NCI-H1417 treated with DMSO at 0.1 percent for 48 hours (cell line): ENCODE measurements around the gene GMPR.

Experiments
- DNase-seq: peaks from one replicate; lab custom pipeline; 2025; lab: John Stamatoyannopoulos, UW

GMPR gene

DNA sequence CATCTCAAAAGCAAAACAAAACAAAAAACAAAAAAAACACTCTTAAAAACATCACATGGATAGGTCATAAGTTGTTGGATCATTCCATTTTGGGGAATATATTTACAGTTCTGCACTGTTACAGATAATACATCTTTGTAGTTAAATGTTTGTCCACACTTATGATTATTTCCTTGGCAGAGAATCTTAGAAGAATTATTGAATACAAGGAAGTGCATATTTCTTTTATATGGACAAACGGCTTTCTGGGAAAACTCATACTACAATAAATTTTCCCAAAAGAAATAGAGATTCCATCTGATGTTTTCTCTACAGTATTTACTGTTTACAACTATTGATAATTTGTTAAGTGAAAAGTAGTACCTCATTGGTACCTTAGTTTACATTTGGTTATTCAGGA, 33.8 kb downstream of the GMPR start:
- no peak for DNase-seq

DNA sequence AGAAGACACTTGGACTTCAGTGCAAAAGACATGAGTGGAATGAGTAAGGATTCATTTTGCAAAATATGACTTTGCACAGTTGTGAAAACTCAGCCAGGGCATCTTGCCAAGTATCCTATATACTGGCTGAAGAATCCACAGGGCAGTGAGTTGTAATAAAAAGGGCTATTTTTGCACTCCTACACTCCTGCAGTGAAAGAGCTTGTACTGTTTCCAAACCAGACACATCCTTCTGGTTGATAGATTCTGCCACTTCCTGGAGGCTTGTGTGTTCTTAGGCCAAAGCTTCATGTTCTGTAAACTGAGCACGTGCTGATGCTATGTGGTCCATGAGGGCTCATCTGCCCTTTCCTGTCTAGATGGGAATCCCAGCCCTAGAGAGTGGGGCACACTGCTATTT, 34.9 kb downstream of the GMPR start:
- no peak for DNase-seq

- DNase-seq, result no peak
Measured at GRCh38 chr6:16274483-16274882, 36.1 kb downstream of the GMPR start.

DNA sequence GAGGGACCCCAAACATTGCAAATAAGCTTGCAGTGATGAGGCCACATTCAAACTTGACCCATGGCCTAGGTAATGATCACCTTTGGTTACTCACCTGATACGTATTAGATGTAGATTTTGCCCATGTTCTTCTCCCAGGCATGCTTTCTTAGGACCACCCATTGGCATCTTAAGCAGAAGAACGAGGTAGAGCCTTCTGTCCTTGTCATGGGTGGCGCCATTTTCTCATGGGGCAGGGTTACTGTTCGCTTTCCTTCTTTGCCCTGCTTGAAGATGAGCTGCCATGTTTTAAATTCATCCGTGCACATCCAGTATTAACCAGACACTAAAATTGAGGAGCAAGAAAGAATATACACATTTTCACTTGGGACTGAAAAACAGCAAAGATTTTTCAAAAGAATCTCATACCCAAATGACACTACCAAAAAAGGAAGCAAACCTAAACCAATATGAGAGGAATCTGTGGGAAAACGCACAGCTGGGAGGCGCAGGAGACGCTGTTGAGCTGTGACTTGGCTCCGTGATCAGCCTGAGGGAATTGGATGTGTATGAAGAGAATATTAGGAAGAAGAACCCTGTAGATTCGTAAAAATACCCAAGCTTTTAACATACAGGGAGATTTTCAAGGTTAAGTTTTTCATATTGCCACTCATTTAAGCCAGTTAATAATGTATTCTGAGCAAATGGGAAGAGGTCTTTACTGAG, 36.6 kb downstream of the GMPR start:
- no peak for DNase-seq

GRCh38 chr6:16277101-16277981, 39.0 kb downstream of the GMPR start:
- no peak for DNase-seq

GRCh38 chr6:16278048-16278724, 39.8 kb downstream of the GMPR start:
- no peak for DNase-seq

- no peak for DNase-seq
Measured at GRCh38 chr6:16278750-16279149, 40.4 kb downstream of the GMPR start.

- no peak for DNase-seq
Measured at GRCh38 chr6:16279243-16279642, 40.9 kb downstream of the GMPR start.

DNA sequence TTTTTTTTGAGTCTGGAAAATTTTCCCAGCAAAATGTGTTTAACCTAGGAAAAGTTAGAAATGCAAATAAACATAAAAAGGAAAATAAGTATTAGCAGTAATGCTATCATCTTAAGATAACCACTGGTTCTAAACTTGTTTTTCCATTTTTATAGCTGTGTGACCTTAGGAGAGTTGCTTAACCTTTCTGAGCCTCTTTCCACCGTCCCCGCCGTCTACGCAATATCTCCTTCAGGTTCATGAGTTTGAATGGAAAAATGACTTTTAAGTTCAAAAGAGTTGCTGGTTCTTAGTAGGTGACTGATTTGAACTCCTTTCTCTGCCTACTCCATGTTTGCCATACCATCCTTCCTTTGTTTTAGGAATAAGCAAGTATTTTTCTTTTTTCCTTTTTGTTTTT, 44.0 kb downstream of the GMPR start:
- DNase-seq, result no peak

GRCh38 chr6:16284472-16284871, 46.1 kb downstream of the GMPR start:
- no peak for DNase-seq

GRCh38 chr6:16285467-16286150, 47.2 kb downstream of the GMPR start:
- DNase-seq, result no peak

DNA sequence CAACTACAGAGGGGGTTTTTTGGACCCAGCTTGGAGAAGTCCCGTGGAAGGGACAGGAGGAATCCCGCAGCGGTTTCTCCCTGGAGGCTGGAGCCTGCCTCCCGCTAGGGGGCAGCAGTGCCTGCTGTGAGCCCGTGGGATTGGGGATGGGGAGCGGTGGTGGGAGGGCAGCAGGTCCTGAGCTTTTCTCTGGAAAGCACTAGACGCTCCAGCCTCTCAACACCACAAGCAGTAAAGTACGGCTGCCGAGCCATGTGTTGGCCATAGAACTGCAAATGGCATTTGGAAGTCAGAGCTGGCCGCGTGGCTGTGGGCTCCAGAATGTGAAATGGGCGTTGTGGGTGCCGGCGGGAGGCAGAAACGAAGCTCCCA, 47.8 kb downstream of the GMPR start:
- DNase-seq, result no peak

DNA sequence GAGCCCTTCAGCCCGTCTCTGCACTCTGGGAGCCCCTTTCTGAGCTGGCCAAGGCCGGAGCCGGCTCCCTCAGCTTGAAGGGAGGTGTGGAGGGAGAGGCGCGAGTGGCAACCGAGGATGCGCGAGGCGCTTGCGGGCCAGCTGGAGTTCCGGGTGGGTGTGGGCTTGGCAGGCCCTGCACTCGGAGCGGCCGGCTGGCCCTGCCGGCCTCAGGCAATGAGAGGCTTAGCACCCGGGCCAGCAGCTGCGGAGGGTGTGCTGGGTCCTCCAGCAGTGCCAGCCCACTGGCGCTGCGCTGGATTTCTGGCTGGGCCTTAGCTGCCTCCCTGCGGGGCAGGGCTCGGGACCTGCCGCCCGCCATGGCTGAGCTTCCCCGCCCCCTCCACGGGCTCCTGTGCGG, 49.8 kb downstream of the GMPR start:
- no peak for DNase-seq

- DNase-seq, result no peak
Measured at GRCh38 chr6:16291739-16292138, 53.4 kb downstream of the GMPR start.

DNA sequence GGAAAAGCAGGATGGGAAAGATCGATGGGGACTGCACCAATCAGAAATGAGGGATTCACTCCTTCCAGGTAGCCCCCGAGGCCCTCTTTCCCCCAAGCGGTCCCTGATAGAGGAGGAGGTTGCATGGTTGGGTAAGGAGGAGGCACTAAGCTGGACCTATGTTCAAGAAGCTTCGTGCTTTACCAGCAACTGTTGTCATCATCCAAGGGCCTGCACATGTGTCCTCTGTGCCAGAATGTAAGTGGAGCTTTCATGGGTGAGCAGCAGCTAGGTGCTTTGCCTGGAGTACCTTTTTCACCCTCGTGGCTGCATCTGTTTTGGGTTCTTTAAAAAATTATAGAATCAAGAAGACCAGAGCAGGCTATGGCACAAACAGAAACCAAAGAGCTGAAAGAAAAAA, 54.0 kb downstream of the GMPR start:
- no peak for DNase-seq

DNA sequence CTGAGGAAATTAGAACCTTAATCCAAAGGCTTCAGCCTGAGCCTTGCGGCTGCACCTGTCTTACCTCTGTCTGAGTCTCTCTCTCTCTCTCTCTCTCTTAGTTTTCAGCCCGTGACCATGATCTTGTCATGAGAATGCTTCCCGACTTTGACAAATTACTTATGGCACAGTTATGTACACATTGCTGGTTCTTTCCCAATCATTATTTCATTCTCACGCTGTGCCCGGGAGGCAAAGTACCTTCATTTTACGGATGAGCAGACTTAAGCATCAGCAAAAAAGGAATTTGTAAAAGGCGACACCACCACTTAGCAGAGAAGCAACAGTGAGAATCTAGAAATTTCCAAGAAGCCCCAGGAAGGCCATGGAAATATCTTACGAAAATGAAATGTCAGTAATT, 54.6 kb downstream of the GMPR start:
- peak; percentile 2 for DNase-seq

DNA sequence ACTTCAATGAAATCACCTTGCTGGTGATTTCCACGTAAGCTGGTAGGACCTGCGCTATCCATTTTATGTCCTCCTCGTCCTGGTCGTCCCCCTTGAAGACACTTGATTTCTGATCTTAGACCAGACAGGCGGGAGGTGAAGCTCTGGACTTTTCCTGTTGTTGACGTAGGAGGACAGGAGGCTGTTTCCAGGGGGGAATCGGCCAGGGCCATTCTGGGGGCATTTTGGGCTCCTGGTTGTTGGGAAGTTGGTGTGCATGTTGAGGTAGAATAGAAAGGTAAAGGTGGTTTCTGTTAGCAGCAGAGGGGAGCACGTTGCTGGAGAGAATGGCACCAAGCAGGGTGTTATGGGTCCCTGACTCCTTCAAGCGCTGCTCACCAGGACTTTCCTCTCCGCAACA, 56.0 kb downstream of the GMPR start:
- DNase-seq, result no peak

DNA sequence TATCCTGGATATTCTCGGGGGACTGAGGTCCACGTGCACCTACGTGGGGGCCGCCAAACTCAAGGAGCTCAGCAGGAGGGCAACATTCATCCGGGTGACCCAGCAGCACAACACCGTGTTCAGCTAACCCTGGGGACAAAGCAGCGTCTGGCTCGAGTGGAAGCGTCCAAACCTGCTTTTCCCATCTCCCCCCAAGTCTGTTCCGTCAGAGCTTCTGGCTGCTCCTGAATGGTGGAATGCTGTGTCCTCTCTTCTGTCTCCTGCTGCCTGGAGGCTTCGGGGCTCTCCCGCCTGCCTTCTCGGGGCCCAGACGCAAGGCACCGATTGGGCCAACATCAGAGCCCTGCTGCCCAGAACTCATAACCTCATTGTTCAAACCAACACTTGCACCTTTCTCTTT, 56.7 kb downstream of the GMPR start:
- DNase-seq, result no peak

- DNase-seq, result no peak
Measured at GRCh38 chr6:16295471-16295870, 57.1 kb downstream of the GMPR start.

DNA sequence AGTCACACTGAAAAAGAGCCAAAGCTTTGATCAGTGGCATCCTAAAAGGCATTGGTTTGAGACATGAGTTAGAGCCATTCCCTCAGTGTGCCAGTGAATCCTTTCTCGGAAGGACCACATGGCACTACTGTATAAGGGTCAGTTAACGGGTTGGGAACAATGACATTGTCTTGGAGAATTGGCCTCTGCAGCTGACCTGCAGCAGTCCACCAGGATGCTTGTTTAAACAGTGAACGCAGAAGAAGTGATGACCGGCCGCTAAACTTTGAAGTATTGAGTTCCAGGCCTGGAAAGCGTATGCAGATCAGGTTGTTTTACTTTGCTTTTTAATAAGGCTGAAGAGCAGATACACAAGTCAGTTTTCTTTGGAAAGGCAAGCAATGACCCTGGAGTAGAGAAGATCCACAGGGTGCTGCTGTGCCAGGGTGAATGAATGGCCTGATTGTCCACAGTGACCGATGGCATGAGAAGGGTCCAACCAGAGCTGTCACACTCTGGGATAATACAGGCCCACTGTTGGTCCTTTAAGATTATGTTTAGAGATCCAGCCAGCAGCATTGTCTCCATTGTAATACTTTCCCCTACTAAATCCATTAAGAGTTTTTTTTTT, 57.8 kb downstream of the GMPR start:
- DNase-seq, result no peak

GRCh38 chr6:16299861-16300260, 61.5 kb downstream of the GMPR start:
- DNase-seq, result no peak

DNA sequence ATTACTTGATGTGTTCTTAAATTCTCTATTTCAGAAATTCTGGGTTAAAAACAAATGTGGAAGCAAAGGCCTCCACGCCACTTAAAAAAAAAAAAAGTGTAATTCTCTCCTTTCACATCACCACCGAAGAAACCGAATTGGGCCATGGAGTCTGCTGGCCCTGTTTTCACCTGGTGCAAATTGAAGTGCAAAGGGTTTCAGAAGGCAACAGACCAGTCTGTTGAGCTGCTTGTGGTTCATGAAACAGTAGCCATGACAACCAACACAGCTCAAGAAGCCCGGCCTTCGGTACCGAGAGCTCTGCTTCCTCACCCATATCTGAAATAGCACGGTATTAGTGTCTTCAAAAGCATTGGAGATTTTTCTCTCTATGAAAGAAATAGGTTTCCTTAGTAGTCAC, 63.1 kb downstream of the GMPR start:
- no peak for DNase-seq
